Thoracic aorta (tissue), 2 donors: Measurements from ENCODE around the gene TNFAIP8. TPM values are rescaled to one million over a fixed set of nuclear protein-coding genes. Genes with fewer than 3 reads are reported as not detected.

Source experiments
- ATAC-seq: fragments of 150-250 bp; one replicate; pipeline ENCODE4 v1.8.0; 2017; ENCODE audit warnings: low read depth; ENCODE audit not compliant: insufficient number of reproducible peaks, low FRiP score
- DNase-seq: peaks from one replicate; pipeline ENCODE4 v3.0.0-alpha.2; 2020; ENCODE audit warnings: low spot score
- H3K27ac ChIP-seq, 2 donors: fragments of 200-600 bp; sonication (generic); 1 replicate in 1 of 2; 2 replicates in 1 of 2; pipeline ENCODE4 v1.5.1; 2016; ENCODE audit warnings: mild to moderate bottlenecking in 2 of 2, moderate library complexity in 2 of 2
- H3K27me3 ChIP-seq: fragments of 200-600 bp; sonication (generic); replicated peaks from 2 replicates; pipeline ENCODE4 v1.6.0; 2016; ENCODE audit warnings: mild to moderate bottlenecking; ENCODE audit not compliant: insufficient read depth
- H3K36me3 ChIP-seq: fragments of 200-600 bp; sonication (generic); one replicate; pipeline ENCODE4 v1.5.1; 2016
- H3K4me1 ChIP-seq, 2 donors: fragments of 200-600 bp; sonication (generic); 1 replicate in 1 of 2; 2 replicates in 1 of 2; pipeline versions ENCODE4 v1.5.1 to v1.6.0; 2016; ENCODE audit warnings: low read depth in 2 of 2, mild to moderate bottlenecking in 1 of 2; ENCODE audit not compliant: control insufficient read depth in 1 of 2
- H3K4me3 ChIP-seq: fragments of 200-600 bp; sonication (generic); 2 replicates; pipeline ENCODE4 v1.5.1; 2016; ENCODE audit warnings: mild to moderate bottlenecking
- H3K9me3 ChIP-seq: fragments of 200-600 bp; sonication (generic); 2 replicates; pipeline ENCODE4 v1.5.1; 2016
- total RNA-seq, 2 donors: library from RNA; depleted of rRNA; stranded (reverse); fragments of >200 nt; gene quantifications; one replicate each; pipeline versions ENCODE4 v1.1.0 to v1.2.3, GENCODE V29; 2016
- TF ChIP-seq, protein P1 (sequence below): fragments of 200-600 bp; sonication (generic); IDR thresholded peaks from one replicate; pipeline ENCODE4 v1.5.1; 2019; ENCODE audit warnings: antibody characterized with exemption

TNFAIP8 gene
- total RNA-seq, 2 donors from 2014 or later, result 16.8 to 34.1 TPM

DNA sequence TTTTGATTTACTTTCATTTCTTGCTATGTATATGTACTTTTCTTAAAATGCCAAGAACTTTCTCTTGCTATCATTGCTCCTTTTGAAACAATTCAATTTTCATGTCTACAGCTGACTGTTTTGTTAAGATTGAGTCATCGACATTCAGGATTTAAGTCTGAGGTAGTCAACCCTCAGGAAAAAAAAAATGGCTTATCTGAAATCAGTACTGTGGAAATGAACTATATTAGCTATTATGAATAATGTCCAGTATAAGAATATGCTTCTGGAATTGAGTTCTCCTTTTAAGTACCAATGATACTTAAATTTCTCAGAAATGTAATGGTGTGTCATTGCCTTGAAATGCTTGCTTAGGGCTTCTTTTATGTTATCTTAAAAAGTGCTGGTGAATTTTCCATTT lies 37.9 kb downstream of the TNFAIP8 start:
- H3K4me3 ChIP-seq, result no peak overlapping the region
- no peak overlapping the region for H3K27ac ChIP-seq
- no peak for ATAC-seq
- DNase-seq, result no peak
- TF ChIP-seq, protein P1, sequence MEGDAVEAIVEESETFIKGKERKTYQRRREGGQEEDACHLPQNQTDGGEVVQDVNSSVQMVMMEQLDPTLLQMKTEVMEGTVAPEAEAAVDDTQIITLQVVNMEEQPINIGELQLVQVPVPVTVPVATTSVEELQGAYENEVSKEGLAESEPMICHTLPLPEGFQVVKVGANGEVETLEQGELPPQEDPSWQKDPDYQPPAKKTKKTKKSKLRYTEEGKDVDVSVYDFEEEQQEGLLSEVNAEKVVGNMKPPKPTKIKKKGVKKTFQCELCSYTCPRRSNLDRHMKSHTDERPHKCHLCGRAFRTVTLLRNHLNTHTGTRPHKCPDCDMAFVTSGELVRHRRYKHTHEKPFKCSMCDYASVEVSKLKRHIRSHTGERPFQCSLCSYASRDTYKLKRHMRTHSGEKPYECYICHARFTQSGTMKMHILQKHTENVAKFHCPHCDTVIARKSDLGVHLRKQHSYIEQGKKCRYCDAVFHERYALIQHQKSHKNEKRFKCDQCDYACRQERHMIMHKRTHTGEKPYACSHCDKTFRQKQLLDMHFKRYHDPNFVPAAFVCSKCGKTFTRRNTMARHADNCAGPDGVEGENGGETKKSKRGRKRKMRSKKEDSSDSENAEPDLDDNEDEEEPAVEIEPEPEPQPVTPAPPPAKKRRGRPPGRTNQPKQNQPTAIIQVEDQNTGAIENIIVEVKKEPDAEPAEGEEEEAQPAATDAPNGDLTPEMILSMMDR, result no peak
- peaks cover 12 to 53% of the 10 kb centered on the region in 2 donors for H3K4me1 ChIP-seq
- no peaks in the 10 kb centered on the region for H3K9me3 ChIP-seq
- H3K27me3 ChIP-seq, result no peaks in the 10 kb centered on the region
- no peaks in the 10 kb centered on the region for H3K36me3 ChIP-seq

DNA sequence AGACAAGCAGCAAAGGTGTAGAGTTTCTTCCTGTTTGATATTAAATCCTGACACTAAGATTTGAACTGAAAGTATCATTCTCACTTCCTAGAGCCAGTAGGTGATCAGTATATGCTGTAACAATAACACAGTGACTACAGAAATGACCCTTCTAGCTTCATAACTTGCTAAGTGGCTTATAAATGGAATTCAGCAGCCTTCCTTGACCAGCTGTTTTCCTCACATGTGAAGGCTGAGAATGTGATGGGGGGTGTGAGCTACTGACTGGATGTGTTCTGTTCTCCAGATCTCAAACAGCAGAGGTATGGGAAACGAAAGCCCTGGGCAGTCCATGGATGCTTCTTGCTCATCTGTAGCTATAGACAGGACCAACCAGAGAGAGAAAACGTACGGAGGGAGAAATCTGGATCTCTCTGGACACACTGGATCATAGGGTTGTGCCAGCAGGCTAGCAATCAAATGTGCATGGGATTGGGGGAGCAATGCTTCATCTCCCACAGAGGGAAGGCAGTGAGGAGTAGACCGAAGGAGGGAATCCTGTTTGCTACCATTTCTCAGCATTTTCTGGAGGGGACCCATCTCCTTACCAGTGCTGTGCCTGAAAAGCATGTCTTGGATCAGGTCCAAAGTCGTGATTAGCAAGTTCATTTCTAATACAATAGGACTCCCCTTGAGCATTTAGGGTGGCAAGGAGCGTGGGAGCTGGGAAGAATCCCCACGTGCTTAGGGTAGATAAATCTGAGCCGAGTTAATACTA lies 39.4 kb downstream of the TNFAIP8 start:
- Histone ChIP-seq H3K36me3 (no peaks in the 10 kb centered on the region), H3K4me3 (no peak overlapping the region), H3K4me1 (peaks cover 12 to 44% of the 10 kb centered on the region in 2 donors), H3K27me3 (no peaks in the 10 kb centered on the region), H3K27ac (no peak overlapping the region), H3K9me3 (no peaks in the 10 kb centered on the region)
- DNase-seq (no peak), ATAC-seq (no peak)
- TF ChIP-seq, protein P1, result no peak

DNA sequence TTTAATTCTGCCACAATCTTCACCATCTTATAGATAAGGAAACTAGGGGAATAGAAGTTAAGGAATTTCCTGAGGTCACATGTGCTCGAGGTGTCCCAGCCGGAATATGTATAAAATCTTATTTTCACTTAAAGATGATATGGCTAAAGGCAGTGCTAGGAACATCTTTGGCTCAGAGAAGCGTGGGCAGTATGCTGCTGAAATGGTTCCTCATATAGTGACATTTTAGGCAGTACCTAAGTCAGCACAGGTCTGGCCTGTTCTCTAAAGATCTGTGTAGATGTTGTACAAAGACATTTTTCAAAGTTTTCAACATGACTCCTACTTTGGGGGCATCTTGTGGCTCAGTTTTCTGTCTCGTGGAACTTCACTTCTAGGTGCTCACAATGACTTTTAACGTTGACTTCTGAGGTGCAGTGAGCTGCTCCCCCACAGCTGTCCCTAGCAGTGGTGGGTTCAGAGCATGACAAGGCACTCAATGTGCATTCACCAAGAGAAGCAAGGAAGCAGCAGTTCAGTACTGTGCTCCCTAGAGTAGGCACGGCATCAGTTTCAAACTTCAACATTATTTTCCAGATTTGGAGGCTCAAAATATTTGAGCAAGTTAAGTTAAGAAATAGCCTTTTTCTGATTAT lies 40.3 kb downstream of the TNFAIP8 start:
- ATAC-seq (no peak), DNase-seq (no peak)
- H3K27ac ChIP-seq, result no peak overlapping the region
- no peaks in the 10 kb centered on the region for H3K27me3 ChIP-seq
- TF ChIP-seq, protein P1, result no peak
- no peak overlapping the region for H3K4me3 ChIP-seq
- no peaks in the 10 kb centered on the region for H3K9me3 ChIP-seq
- H3K4me1 ChIP-seq, result peaks cover 12 to 44% of the 10 kb centered on the region in 2 donors
- H3K36me3 ChIP-seq, result no peaks in the 10 kb centered on the region

DNA sequence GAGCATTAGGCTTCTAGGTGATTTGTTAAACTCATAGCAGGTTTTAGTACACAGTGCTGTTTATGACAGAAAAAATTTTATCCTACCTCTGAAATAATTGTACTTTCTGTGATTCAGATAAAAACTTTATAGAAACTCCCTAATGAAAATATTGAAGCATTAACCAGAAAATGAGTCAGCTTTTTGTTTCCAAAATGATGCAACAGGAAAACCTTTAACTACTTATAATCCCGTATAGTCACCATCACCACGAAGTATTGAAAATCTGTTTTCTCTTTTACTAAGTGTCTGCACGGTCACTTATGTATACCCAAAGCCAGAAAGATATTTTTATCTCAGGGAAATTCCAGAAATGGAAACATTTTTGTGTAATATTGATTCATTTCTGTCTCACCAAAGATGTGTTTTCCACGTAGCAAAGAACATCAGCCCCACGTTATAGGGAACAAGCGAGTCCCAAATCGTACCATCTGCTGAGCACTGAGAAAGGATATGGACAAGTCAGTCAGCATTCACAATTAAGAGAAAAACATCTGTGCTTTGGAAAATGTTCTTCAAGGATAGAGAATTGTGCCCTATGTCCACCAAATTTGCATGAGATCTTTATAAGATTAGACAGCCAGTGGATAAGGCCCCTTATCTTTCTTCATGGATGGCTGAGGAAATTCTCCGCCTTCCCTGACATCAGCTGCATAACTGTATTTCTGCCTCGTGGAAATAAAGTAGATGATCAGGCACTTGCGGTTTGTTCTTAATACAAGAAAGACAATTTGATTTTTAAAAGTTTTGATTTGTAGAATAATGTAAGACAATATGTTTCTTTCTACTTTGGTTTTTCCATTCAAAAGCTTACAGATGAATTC lies 41.9 kb downstream of the TNFAIP8 start:
- Histone ChIP-seq H3K4me1 (peaks cover 12 to 38% of the 10 kb centered on the region in 2 donors), H3K27me3 (no peaks in the 10 kb centered on the region), H3K27ac (no peak overlapping the region), H3K9me3 (no peaks in the 10 kb centered on the region), H3K36me3 (no peaks in the 10 kb centered on the region), H3K4me3 (peak overlapping the region; percentile 12)
- ATAC-seq, result no peak
- no peak for DNase-seq
- TF ChIP-seq, protein P1, result no peak
